HCT116 (cell line): ENCODE results near the gene ZNF674. TPM values are rescaled to one million over a fixed set of nuclear protein-coding genes. Genes with fewer than 3 reads are reported as not detected.

Experiments
- ATAC-seq: fragments of 200-7000 bp; cut with Tn5 transposase; 2 replicates; pipeline ENCODE4 v1.9.1; 2020; ENCODE audit warnings: mild to moderate bottlenecking, moderate library complexity
- BruUV-seq: library from RNA; stranded (reverse); fragments of 400-500 nt; replicated peaks from 2 replicates; lab custom pipeline; 2021; lab: Mats Ljungman, UMichigan
- CTCF ChIA-PET: fragments of 300-600 bp; sonication (Branson Sonifier 250); formaldehyde crosslinking; loops from one replicate; lab custom pipeline; 2021; ENCODE audit warnings: antibody characterized with exemption; lab: Charles Lee
- POLR2A ChIA-PET: fragments of 300-600, 350-600 bp; sonication (Branson Sonifier 250); formaldehyde crosslinking; loops from one replicate; lab custom pipeline; 2021; ENCODE audit warnings: antibody characterized with exemption; lab: Charles Lee
- RAD21 ChIA-PET, 2 experiments: fragments of 300-600 bp; sonication (Branson Sonifier 250); formaldehyde crosslinking; loops; one replicate each; lab custom pipeline; 2023; ENCODE audit warnings: low total read pairs in 2 of 2; ENCODE audit not compliant: uncharacterized antibody in 2 of 2, unreplicated experiment in 2 of 2, low non-redundant PET in 1 of 2; lab: Charles Lee
- DNase-seq: peaks from one replicate; pipeline ENCODE4 v3.0.0-alpha.2; 2010; ENCODE audit warnings: low read depth, low spot score
- H2AFZ ChIP-seq: fragments of 200-600 bp; shearing (Covaris generic), sonication (generic); 2 replicates; pipeline ENCODE4 v1.6.1; 2017; ENCODE audit warnings: low read depth, mixed run types, mixed read lengths, antibody characterized with exemption, low read length; ENCODE audit not compliant: poor library complexity, severe bottlenecking
- H3K27ac ChIP-seq: 2 replicates; pipeline ENCODE4 v1.5.1; 2012; ENCODE audit warnings: low read depth, low read length
- H3K27me3 ChIP-seq: fragments of 200-600 bp; sonication (generic); 2 replicates; pipeline ENCODE4 v1.6.1; 2016; ENCODE audit warnings: mixed run types, low read length, mixed read lengths; ENCODE audit not compliant: insufficient read depth
- H3K36me3 ChIP-seq, 2 experiments: fragments of 200-500 bp in 1 of 2; fragments of 200-600 bp in 1 of 2; sonication (Bioruptor generic) in 1 of 2; sonication (generic) in 1 of 2; 2 replicates each; pipeline versions ENCODE4 v1.5.1 to v1.6.1; 2014 to 2016; ENCODE audit warnings: low read length in 2 of 2, inconsistent platforms in 1 of 2, mixed read lengths in 1 of 2, mixed run types in 1 of 2; ENCODE audit not compliant: insufficient read depth in 2 of 2, control insufficient read depth in 1 of 2
- H3K4me1 ChIP-seq, 2 experiments: fragments of 200-600 bp in 1 of 2; sonication (generic) in 1 of 2; 2 replicates each; pipeline versions ENCODE4 v1.5.1 to v1.6.1; 2012 to 2017; ENCODE audit warnings: low read length in 2 of 2, inconsistent platforms in 1 of 2, mild to moderate bottlenecking in 1 of 2, mixed read lengths in 1 of 2, mixed run types in 1 of 2, moderate library complexity in 1 of 2; ENCODE audit not compliant: insufficient read depth in 2 of 2, control insufficient read depth in 1 of 2
- H3K4me2 ChIP-seq: fragments of 200-600 bp; sonication (generic); 2 replicates; pipeline ENCODE4 v1.6.1; 2017; ENCODE audit warnings: mixed run types, low read length, mixed read lengths
- H3K4me3 ChIP-seq, 2 experiments: fragments of 200-600 bp in 1 of 2; sonication (generic) in 1 of 2; replicated peaks in 1 of 2; 2 replicates each; pipeline ENCODE4 v1.5.1; 2011 to 2016; ENCODE audit warnings: low read length in 2 of 2, control low read depth in 1 of 2, low read depth in 1 of 2, mild to moderate bottlenecking in 1 of 2, mixed read lengths in 1 of 2, mixed run types in 1 of 2
- H3K79me2 ChIP-seq: fragments of 200-600 bp; sonication (generic); 2 replicates; pipeline ENCODE4 v1.6.1; 2017; ENCODE audit warnings: mild to moderate bottlenecking, mixed run types, low read length, moderate library complexity, mixed read lengths; ENCODE audit not compliant: insufficient read depth
- H3K9ac ChIP-seq: fragments of 200-600 bp; sonication (generic); 2 replicates; pipeline ENCODE4 v1.6.1; 2016; ENCODE audit warnings: low read length, mixed read lengths
- H3K9me2 ChIP-seq: fragments of 200-600 bp; sonication (generic), shearing (Covaris generic); 2 replicates; pipeline ENCODE4 v1.6.1; 2017; ENCODE audit warnings: mixed run types, mild to moderate bottlenecking, moderate library complexity; ENCODE audit not compliant: insufficient read depth
- H3K9me3 ChIP-seq, 2 experiments: fragments of 200-500 bp in 1 of 2; fragments of 200-600 bp in 1 of 2; sonication (Bioruptor generic) in 1 of 2; sonication (generic) in 1 of 2; 2 replicates each; pipeline ENCODE4 v1.6.1; 2014 to 2017; ENCODE audit warnings: low read length in 2 of 2, mixed read lengths in 2 of 2, inconsistent platforms in 1 of 2, low read depth in 1 of 2, mild to moderate bottlenecking in 1 of 2, mixed run types in 1 of 2, moderate library complexity in 1 of 2; ENCODE audit not compliant: control insufficient read depth in 1 of 2, insufficient read depth in 1 of 2
- H4K20me1 ChIP-seq: fragments of 200-600 bp; sonication (generic), shearing (Covaris generic); 2 replicates; pipeline ENCODE4 v1.6.1; 2017; ENCODE audit warnings: mixed run types, mild to moderate bottlenecking, moderate library complexity; ENCODE audit not compliant: insufficient read depth
- ATF3 ChIP-seq: IDR thresholded peaks from 2 replicates; pipeline ENCODE4 v1.6.1; 2012
- CBX3 ChIP-seq: IDR thresholded peaks from 2 replicates; pipeline ENCODE4 v1.6.1; 2012; ENCODE audit warnings: low read depth
- CEBPB ChIP-seq: IDR thresholded peaks from 2 replicates; pipeline ENCODE4 v1.6.1; 2012; ENCODE audit warnings: low read depth
- CTCF ChIP-seq, 3 experiments: fragments of 200-600 bp in 1 of 3; sonication (generic) in 1 of 3; IDR thresholded peaks in 2 of 3; conservative IDR thresholded peaks in 1 of 3; 2 replicates each; pipeline ENCODE4 v1.5.1; 2012 to 2017; ENCODE audit warnings: low read depth in 2 of 3, low read length in 2 of 3, antibody characterized with exemption in 1 of 3, borderline replicate concordance in 1 of 3, control low read depth in 1 of 3, mild to moderate bottlenecking in 1 of 3, mixed read lengths in 1 of 3, mixed run types in 1 of 3, moderate library complexity in 1 of 3; ENCODE audit not compliant: insufficient read depth in 1 of 3
- EGR1 ChIP-seq: IDR thresholded peaks from 2 replicates; pipeline ENCODE4 v1.6.1; 2012; ENCODE audit warnings: low read depth
- ELF1 ChIP-seq: IDR thresholded peaks from 2 replicates; pipeline ENCODE4 v1.6.1; 2012; ENCODE audit warnings: low read depth, borderline replicate concordance
- EZH2 ChIP-seq: fragments of 200-600 bp; sonication (generic); IDR thresholded peaks from 2 replicates; pipeline ENCODE4 v1.6.1; 2017; ENCODE audit warnings: antibody characterized with exemption, mixed run types
- FOSL1 ChIP-seq: IDR thresholded peaks from 2 replicates; pipeline ENCODE4 v1.6.1; 2012; ENCODE audit warnings: low read depth
- JUND ChIP-seq: IDR thresholded peaks from 2 replicates; pipeline ENCODE4 v1.6.1; 2012
- POLR2A ChIP-seq: IDR thresholded peaks from 2 replicates; pipeline ENCODE4 v1.7.0; 2011; ENCODE audit warnings: borderline replicate concordance; ENCODE audit not compliant: insufficient read depth, insufficient read length; ENCODE audit errors: extremely low read depth
- REST ChIP-seq: IDR thresholded peaks from 2 replicates; pipeline ENCODE4 v1.6.1; 2012; ENCODE audit warnings: low read depth
- SIN3A ChIP-seq: IDR thresholded peaks from 2 replicates; pipeline ENCODE4 v1.6.1; 2012; ENCODE audit warnings: low read depth
- SP1 ChIP-seq: IDR thresholded peaks from 2 replicates; pipeline ENCODE4 v1.6.1; 2012; ENCODE audit warnings: low read depth
- TCF7L2 ChIP-seq: IDR thresholded peaks from 2 replicates; pipeline ENCODE4 v1.7.0; 2011; ENCODE audit warnings: borderline replicate concordance, inconsistent platforms; ENCODE audit not compliant: insufficient read depth, insufficient read length; ENCODE audit errors: extremely low read depth
- YY1 ChIP-seq: IDR thresholded peaks from 2 replicates; pipeline ENCODE4 v1.6.1; 2011; ENCODE audit warnings: low read length, low read depth, moderate library complexity, mild to moderate bottlenecking; ENCODE audit not compliant: insufficient replicate concordance; ENCODE audit errors: extremely low read depth
- ZNF274 ChIP-seq: fragments of 200-500 bp; sonication (Bioruptor generic); IDR thresholded peaks from 2 replicates; pipeline ENCODE4 v1.6.1; 2014; ENCODE audit warnings: mild to moderate bottlenecking, low read depth, low read length, inconsistent platforms
- intact Hi-C: fragments of 100-400 bp; cut with micrococcal nuclease; formaldehyde crosslinking; loops from 2 replicates; pipeline ENCODE4 v1.10.0; 2022
- total RNA-seq: library from RNA; stranded (reverse); gene quantifications from one replicate; pipeline ENCODE4 v1.2.1, GENCODE V29; 2021; ENCODE audit not compliant: unreplicated experiment
- TF ChIP-seq, protein P1 (sequence below): IDR thresholded peaks from 2 replicates; pipeline ENCODE4 v1.6.1; 2012

Gene ZNF674
- total RNA-seq, 1 experiment from 2014 or later: 5.2 TPM

- no peak for TF ChIP-seq CTCF (IDR thresholded peaks at IDR 0.05 in 2 of 3, conservative IDR thresholded peaks at IDR 0.05 in 1 of 3; ENCODE audit: borderline replicate concordance in 1 of 3, insufficient read depth in 1 of 3, low read depth in 2 of 3, low read length in 2 of 3)
- TF ChIP-seq SP1: no peak
- no peak for TF ChIP-seq EZH2
- TF ChIP-seq TCF7L2: no peak
- TF ChIP-seq JUND: no peak
- TF ChIP-seq YY1: no peak
- no peak for TF ChIP-seq FOSL1
- TF ChIP-seq, protein P1, sequence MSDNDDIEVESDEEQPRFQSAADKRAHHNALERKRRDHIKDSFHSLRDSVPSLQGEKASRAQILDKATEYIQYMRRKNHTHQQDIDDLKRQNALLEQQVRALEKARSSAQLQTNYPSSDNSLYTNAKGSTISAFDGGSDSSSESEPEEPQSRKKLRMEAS: no peak
- no peak for TF ChIP-seq ATF3
- no peak for TF ChIP-seq SIN3A
- TF ChIP-seq POLR2A: no peak
Measured at GRCh38 chrX:46506076-46506475, 39.1 kb downstream of the ZNF674 start (continued).

GRCh38 chrX:46502848-46503247 is 42.4 kb downstream of the ZNF674 start:
- Histone ChIP-seq H3K9me2 (no peaks in the 10 kb centered on the region), H3K27me3 (no peaks in the 10 kb centered on the region), H3K4me3 (no peak overlapping the region), H3K9me3 (peaks cover 5 to 7% of the 10 kb centered on the region in 2 experiments; a peak in 1 of 4 replicates), H3K4me2 (no peak overlapping the region), H3K79me2 (no peaks in the 10 kb centered on the region), H4K20me1 (no peaks in the 10 kb centered on the region), H3K27ac (no peak overlapping the region), H3K36me3 (peaks cover 0 to 7% of the 10 kb centered on the region in 2 experiments; a peak in 1 of 4 replicates), H3K4me1 (no peaks in the 10 kb centered on the region), H3K9ac (no peak overlapping the region), H2AFZ (no peak overlapping the region)
- DNase-seq: no peak
- intact Hi-C loops: no loop called here
- ATAC-seq: no peak
- BruUV-seq: no TSS peak
- ChIA-PET POLR2A (no interaction called here), RAD21 (no interaction called here), CTCF (no interaction called here)
- TF ChIP-seq EGR1: no peak
- no peak for TF ChIP-seq CBX3
- no peak for TF ChIP-seq TCF7L2
- TF ChIP-seq REST: no peak
- TF ChIP-seq ZNF274: no peak
- TF ChIP-seq SP1: no peak
- no peak for TF ChIP-seq YY1
- no peak for TF ChIP-seq ELF1
- TF ChIP-seq FOSL1: no peak
- TF ChIP-seq SIN3A: no peak
- TF ChIP-seq CTCF (IDR thresholded peaks at IDR 0.05 in 2 of 3, conservative IDR thresholded peaks at IDR 0.05 in 1 of 3; ENCODE audit: borderline replicate concordance in 1 of 3, insufficient read depth in 1 of 3, low read depth in 2 of 3, low read length in 2 of 3): no peak
- no peak for TF ChIP-seq CEBPB
- no peak for TF ChIP-seq POLR2A
